Mesothelial cell of epicardium (in vitro differentiated cells): ENCODE measurements around the gene TBC1D19. TPM values are rescaled to one million over a fixed set of nuclear protein-coding genes. Genes with fewer than 3 reads are reported as not detected.

Experiments
- DNase-seq, 2 experiments: peaks; one replicate each; pipeline ENCODE4 v3.0.0; 2021; ENCODE audit warnings: low spot score in 2 of 2; ENCODE audit not compliant: unreplicated experiment in 2 of 2
- H3K27ac Mint-ChIP-seq: 2 replicates; pipeline ENCODE4 v1.8.0; 2021; ENCODE audit warnings: mixed read lengths
- H3K27me3 Mint-ChIP-seq: 2 replicates; pipeline ENCODE4 v1.8.0; 2021; ENCODE audit warnings: low read depth, mixed read lengths
- H3K36me3 Mint-ChIP-seq: 2 replicates; pipeline ENCODE4 v1.8.0; 2021; ENCODE audit warnings: mixed read lengths
- H3K4me1 Mint-ChIP-seq: 2 replicates; pipeline ENCODE4 v1.8.0; 2021; ENCODE audit warnings: mixed read lengths
- H3K4me3 Mint-ChIP-seq: 2 replicates; pipeline ENCODE4 v1.8.0; 2021; ENCODE audit warnings: mild to moderate bottlenecking, moderate library complexity, mixed read lengths
- H3K9me3 Mint-ChIP-seq: 2 replicates; pipeline ENCODE4 v1.8.0; 2021; ENCODE audit warnings: mixed read lengths
- total RNA-seq: library from RNA; stranded (reverse); gene quantifications from 3 replicates; pipeline ENCODE4 v1.2.1, GENCODE V29; 2021
- TF ChIP-seq, protein P1 (sequence below): fragments of 200-600 bp; sonication (generic); IDR thresholded peaks from one replicate; pipeline ENCODE4 v1.5.0; 2021; ENCODE audit warnings: antibody characterized with exemption; ENCODE audit not compliant: unreplicated experiment

TBC1D19 gene
- total RNA-seq, 1 donor from 2014 or later = 15.7 TPM

DNA sequence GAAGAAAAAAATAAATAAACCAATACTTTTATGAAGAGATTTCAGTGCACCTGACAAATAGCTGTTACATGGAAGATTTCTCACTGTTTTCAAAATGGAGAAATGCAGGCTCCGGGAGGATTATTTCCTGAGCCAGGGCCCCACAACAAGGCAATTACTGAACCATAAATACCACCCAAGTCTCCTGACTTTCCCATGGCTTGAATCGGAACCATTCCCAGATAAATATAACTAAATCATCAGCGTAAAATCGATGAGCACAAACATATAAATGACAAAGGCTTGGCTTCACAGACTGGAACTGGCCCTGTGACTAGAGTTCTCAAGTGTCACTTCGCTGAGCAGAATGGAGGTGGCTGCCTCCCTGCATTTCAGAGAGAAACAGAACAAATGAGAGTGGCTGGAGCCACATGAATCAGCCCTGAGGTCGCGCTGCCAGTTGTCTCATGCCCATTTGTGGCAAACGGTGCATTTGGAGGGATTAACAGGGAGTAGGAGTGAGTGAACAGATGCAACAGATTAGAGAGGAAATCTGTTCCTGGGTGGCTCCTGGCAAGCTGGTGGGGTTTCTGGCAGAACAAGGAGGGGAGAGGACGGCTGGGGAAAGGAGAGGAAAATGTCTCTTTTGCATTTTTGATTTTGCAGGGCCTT, 219.5 kb downstream of the TBC1D19 start:
- TF ChIP-seq, protein P1, sequence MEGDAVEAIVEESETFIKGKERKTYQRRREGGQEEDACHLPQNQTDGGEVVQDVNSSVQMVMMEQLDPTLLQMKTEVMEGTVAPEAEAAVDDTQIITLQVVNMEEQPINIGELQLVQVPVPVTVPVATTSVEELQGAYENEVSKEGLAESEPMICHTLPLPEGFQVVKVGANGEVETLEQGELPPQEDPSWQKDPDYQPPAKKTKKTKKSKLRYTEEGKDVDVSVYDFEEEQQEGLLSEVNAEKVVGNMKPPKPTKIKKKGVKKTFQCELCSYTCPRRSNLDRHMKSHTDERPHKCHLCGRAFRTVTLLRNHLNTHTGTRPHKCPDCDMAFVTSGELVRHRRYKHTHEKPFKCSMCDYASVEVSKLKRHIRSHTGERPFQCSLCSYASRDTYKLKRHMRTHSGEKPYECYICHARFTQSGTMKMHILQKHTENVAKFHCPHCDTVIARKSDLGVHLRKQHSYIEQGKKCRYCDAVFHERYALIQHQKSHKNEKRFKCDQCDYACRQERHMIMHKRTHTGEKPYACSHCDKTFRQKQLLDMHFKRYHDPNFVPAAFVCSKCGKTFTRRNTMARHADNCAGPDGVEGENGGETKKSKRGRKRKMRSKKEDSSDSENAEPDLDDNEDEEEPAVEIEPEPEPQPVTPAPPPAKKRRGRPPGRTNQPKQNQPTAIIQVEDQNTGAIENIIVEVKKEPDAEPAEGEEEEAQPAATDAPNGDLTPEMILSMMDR = no peak
- no peak overlapping the region for H3K4me3 Mint-ChIP-seq
- H3K9me3 Mint-ChIP-seq = peaks cover 7% of the 10 kb centered on the region
- peak overlapping the region; percentile 66 for H3K27ac Mint-ChIP-seq
- no peaks in the 10 kb centered on the region for H3K27me3 Mint-ChIP-seq
- DNase-seq = no peak
- peaks cover 3% of the 10 kb centered on the region for H3K36me3 Mint-ChIP-seq
- peaks cover 10% of the 10 kb centered on the region for H3K4me1 Mint-ChIP-seq

DNA sequence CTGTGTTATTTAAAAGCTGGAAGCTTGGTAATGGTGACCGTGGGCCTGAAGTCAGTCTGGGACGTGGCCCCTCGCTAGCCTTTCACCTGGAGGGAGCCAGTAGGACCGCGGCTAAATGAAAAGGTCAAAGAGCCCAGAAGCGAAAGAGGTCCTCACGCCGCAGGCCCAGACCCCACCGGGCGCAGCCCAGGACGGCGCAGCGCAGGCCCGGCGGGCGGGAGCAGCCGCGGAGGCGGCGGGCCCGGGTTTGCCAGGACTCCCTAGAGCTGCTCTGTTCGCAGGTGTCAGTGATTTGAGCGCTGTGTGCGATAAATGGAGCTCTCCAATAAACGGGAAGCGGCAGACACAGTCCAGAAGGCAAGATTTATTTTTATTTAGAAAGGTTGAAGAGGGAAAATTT, 220.6 kb downstream of the TBC1D19 start:
- Mint-ChIP-seq H3K27ac (no peak overlapping the region), H3K4me1 (peaks cover 10% of the 10 kb centered on the region), H3K36me3 (no peaks in the 10 kb centered on the region), H3K9me3 (peaks cover 3% of the 10 kb centered on the region), H3K4me3 (no peak overlapping the region), H3K27me3 (no peaks in the 10 kb centered on the region)
- TF ChIP-seq, protein P1 = no peak
- DNase-seq = no peak

DNA sequence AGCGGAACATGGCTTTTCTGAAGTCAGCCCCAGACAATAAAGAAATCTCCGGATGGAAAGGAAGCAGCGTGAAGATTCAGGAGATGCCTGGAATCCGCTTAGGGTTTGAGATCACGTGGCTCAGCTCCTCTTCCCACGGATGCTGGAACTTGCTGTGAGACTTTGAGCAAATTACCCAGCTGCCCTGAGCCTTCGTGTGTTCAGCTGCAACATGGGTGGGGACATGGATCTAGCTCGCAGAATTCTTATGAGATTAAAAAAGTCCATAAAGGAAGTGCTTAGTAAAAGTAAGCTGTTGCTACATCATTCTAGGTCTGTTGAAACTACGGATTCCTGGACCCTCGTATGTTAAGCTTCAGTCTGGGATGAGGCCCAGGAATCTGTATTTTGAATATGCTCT, 221.0 kb downstream of the TBC1D19 start:
- no peak for DNase-seq
- no peak overlapping the region for H3K27ac Mint-ChIP-seq
- no peaks in the 10 kb centered on the region for H3K9me3 Mint-ChIP-seq
- H3K27me3 Mint-ChIP-seq = no peaks in the 10 kb centered on the region
- TF ChIP-seq, protein P1 = no peak
- no peak overlapping the region for H3K4me3 Mint-ChIP-seq
- H3K36me3 Mint-ChIP-seq = no peaks in the 10 kb centered on the region
- H3K4me1 Mint-ChIP-seq = peaks cover 10% of the 10 kb centered on the region

Other genes with a start within 250 kb of the TBC1D19 start
- not detected in 3 replicates for gene CCKAR, start 93.6 kb upstream of the TBC1D19 start, total RNA-seq